Heart left ventricle (tissue), 16 donors: ENCODE results near the gene ITGB3. TPM values are rescaled to one million over a fixed set of nuclear protein-coding genes. Genes with fewer than 3 reads are reported as not detected.
"Not testable (repeated sequence)": the region's sequence is repeated elsewhere in the genome, so short reads cannot be mapped to it uniquely, and the experiment has no call there.

Experiments
- ATAC-seq, 4 donors: fragments of 200-7000 bp; cut with Tn5 transposase; one replicate each; pipeline ENCODE4 v1.9.1; 2020 to 2022; ENCODE audit warnings: moderate library complexity in 4 of 4, mild to moderate bottlenecking in 3 of 4, moderate number of reproducible peaks in 1 of 4
- DNase-seq, 5 donors: peaks; one replicate each; pipeline ENCODE4 v3.0.0-alpha.2; 2020
- H3K27ac ChIP-seq, 12 donors: fragments of 200-600 bp; sonication (generic) in 4 of 12; one replicate each; pipeline versions ENCODE4 v1.5.0 to v1.8.0; 2016 to 2022; ENCODE audit warnings: mild to moderate bottlenecking in 2 of 12
- H3K27me3 ChIP-seq, 9 donors: fragments of 200-600 bp; sonication (generic) in 2 of 9; one replicate each; pipeline versions ENCODE4 v1.5.1 to v1.8.0; 2016 to 2022; ENCODE audit warnings: mild to moderate bottlenecking in 3 of 9
- H3K36me3 ChIP-seq, 9 donors: fragments of 200-600 bp; sonication (generic) in 2 of 9; one replicate each; pipeline versions ENCODE4 v1.5.0 to v1.8.0; 2018 to 2022; ENCODE audit warnings: mild to moderate bottlenecking in 2 of 9
- H3K4me1 ChIP-seq, 12 donors: fragments of 200-600 bp; sonication (generic) in 4 of 12; one replicate each; pipeline versions ENCODE4 v1.5.0 to v1.8.0; 2016 to 2022; ENCODE audit warnings: mild to moderate bottlenecking in 3 of 12
- H3K4me3 ChIP-seq, 12 donors: fragments of 200-600 bp; sonication (generic) in 4 of 12; one replicate each; pipeline versions ENCODE4 v1.5.0 to v1.8.0; 2017 to 2022; ENCODE audit warnings: mild to moderate bottlenecking in 9 of 12, moderate library complexity in 4 of 12
- H3K9me3 ChIP-seq, 12 donors: fragments of 200-600 bp; sonication (generic) in 4 of 12; one replicate each; pipeline versions ENCODE4 v1.5.0 to v1.8.0; 2016 to 2022; ENCODE audit warnings: mild to moderate bottlenecking in 1 of 12
- POLR2A ChIP-seq, 2 donors: fragments of 450-650 bp; IDR thresholded peaks; one replicate each; pipeline ENCODE4 v1.6.1; 2017; ENCODE audit warnings: antibody characterized with exemption in 2 of 2, mild to moderate bottlenecking in 2 of 2, moderate library complexity in 2 of 2
- WGBS, 4 donors: extraction: QIAGEN DNeasy Blood & Tissue Kit in 2 of 4; methylation state at CpG; one replicate each; pipeline versions ENCODE4 v1.1.5 to v1.1.7; 2013 to 2018; 5-methylcytosine and 5-hydroxymethylcytosine counted together
- intact Hi-C, 10 donors: fragments of 100-400 bp; cut with DNase I; formaldehyde crosslinking; loops; one replicate each; pipeline versions ENCODE4 v1.11.1 to v1.14.2; 2022
- polyA plus RNA-seq, 2 donors: library from polyadenylated mRNA; stranded (reverse); fragments of 200-250 nt; gene quantifications; one replicate each; pipeline ENCODE4 v1.2.3, GENCODE V29; 2013
- total RNA-seq, 9 donors: library from RNA; depleted of rRNA in 2 of 9; stranded (reverse); fragments of >200 nt in 2 of 9; fragmentation: NEBNext Ultra II Directional in 3 of 9; extraction: Animal tissue kit (Norgen Biotek cat#: 25700) in 3 of 9; gene quantifications; one replicate each; pipeline versions ENCODE4 v1.1.0 to v1.2.4, GENCODE V29; 2016 to 2023
- TF ChIP-seq, protein P1 (sequence below), 12 donors: fragments of 200-600 bp; sonication (generic) in 4 of 12; IDR thresholded peaks; one replicate each; pipeline versions ENCODE4 v1.5.0 to v1.8.0; 2018 to 2022; ENCODE audit warnings: antibody characterized with exemption in 12 of 12, mild to moderate bottlenecking in 5 of 12
- donor health status: ischemic (EF 13 %, LVEDD 7.1; RV severe dilation, severe dysfunction).
- donor health status: healthy with polysubstance abuse.
- donor health status: DM: no; HTN: yes; CAD: no.
- donor health status: DM: no; HTN: no; CAD: no.
- donor health status: ischemic (EF 25% LVEDD 6.9; RV normal size, moderate dysfunction).
- donor health status: ischemic (EF 25% LVEDD 5.7; RV mildly dilated, moderate dysfunction).
- donor health status: healthy.
- donor health status: DM: yes; HTN: yes; CAD: no.
- donor health status: ischemic (EF 35%, LVEDD 5.7; RV mildly dilated, moderate dysfunction).
- donor health status: nonischemic (EF 11% LVEDD 7.7; RV severe dilation, severe dysfunction).
- donor health status: DM: yes; HTN: yes; CAD: no.
- donor health status: PGD.
- donor health status: ischemic (EF 29% LVEDD 5.4; RV normal size, mild dysfunction).
- donor health status: nonischemic (EF 23%, LVEDD 6.1; RV moderate dilation, normal function).

Gene ITGB3
- total and polyA plus RNA-seq, 11 donors = 1.3 to 14.8 (median 4.8) TPM

DNA sequence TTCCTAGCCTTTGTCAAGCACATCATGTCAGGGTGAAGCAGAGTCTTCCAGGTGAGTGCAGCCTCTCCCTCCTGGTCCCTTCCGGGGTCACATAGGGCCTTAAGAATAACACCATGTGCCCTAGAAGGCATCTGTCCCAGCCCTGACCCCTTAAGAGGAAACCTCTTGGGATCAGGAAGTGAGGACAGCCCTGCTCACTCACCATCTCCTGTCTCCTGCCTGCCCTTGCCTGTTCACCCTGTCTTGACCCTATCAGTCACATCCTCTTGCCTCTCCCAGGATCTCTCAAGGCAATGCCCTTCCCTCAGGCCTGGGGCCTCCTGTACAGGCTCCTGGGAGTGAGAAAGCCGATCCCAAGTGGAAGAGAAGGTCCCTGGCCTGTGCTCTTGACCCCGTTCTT lies 30.6 kb upstream of the ITGB3 start:
- Histone ChIP-seq H3K27ac (peak overlapping the region in 11 of 12 donors; percentile 8 to 96 (median 87)), H3K4me1 (peaks cover 6 to 63% (median 46%) of the 10 kb centered on the region in 12 donors), H3K36me3 (no peaks in the 10 kb centered on the region), H3K27me3 (no peaks in the 10 kb centered on the region), H3K4me3 (no peak overlapping the region), H3K9me3 (no peaks in the 10 kb centered on the region)
- ATAC-seq (peak in 3 of 4 donors; percentile 28 to 52 (median 29)), DNase-seq (no peak)
- intact Hi-C loops = loop anchor here in 1 of 10 donors (10.0 kb wide), 1 partner anchor 582 kb away; no protein-coding TSS in a partner anchor
- 60 to 71% (median 69%) methylated on average over 3 of the region's 3 CpGs for WGBS, 4 donors
- TF ChIP-seq, protein P1, sequence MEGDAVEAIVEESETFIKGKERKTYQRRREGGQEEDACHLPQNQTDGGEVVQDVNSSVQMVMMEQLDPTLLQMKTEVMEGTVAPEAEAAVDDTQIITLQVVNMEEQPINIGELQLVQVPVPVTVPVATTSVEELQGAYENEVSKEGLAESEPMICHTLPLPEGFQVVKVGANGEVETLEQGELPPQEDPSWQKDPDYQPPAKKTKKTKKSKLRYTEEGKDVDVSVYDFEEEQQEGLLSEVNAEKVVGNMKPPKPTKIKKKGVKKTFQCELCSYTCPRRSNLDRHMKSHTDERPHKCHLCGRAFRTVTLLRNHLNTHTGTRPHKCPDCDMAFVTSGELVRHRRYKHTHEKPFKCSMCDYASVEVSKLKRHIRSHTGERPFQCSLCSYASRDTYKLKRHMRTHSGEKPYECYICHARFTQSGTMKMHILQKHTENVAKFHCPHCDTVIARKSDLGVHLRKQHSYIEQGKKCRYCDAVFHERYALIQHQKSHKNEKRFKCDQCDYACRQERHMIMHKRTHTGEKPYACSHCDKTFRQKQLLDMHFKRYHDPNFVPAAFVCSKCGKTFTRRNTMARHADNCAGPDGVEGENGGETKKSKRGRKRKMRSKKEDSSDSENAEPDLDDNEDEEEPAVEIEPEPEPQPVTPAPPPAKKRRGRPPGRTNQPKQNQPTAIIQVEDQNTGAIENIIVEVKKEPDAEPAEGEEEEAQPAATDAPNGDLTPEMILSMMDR (IDR thresholded peaks at IDR 0.05) = no peak

DNA sequence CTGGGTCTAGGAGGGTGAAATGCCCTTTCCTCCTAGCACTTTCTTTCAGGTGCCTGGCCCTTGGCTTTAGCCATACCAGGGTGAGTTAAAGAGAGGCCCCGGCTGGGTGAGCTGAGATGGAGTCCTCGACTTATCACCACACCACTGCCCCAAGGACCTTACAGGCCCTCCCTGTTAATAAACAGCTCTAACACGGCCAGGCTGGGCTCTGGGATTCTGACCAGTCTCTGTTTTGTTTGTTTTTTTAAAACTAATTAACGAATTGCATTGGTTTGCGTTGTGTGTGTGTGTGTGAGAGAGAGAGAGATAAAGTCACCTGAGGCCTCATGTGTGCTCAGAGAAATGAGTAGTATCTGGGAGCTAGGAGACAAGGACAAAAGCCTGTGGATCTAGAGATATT lies 30.2 kb upstream of the ITGB3 start:
- peak overlapping the region in 11 of 12 donors; percentile 8 to 96 (median 87) for H3K27ac ChIP-seq
- intact Hi-C loops = loop anchor here in 1 of 10 donors (10.0 kb wide), 1 partner anchor 581 kb away; no protein-coding TSS in a partner anchor
- ATAC-seq (no peak), DNase-seq (no peak)
- no peaks in the 10 kb centered on the region for H3K27me3 ChIP-seq
- H3K4me1 ChIP-seq = peaks cover 6 to 62% (median 46%) of the 10 kb centered on the region in 12 donors
- H3K4me3 ChIP-seq = no peak overlapping the region
- no peaks in the 10 kb centered on the region for H3K36me3 ChIP-seq
- TF ChIP-seq POLR2A (IDR thresholded peaks at IDR 0.05) = no peak
- TF ChIP-seq, protein P1 (IDR thresholded peaks at IDR 0.05) = no peak
- WGBS, 4 donors = 85 to 94% (median 88%) methylated on average over 3 to 5 of the region's 5 CpGs
- no peaks in the 10 kb centered on the region for H3K9me3 ChIP-seq

DNA sequence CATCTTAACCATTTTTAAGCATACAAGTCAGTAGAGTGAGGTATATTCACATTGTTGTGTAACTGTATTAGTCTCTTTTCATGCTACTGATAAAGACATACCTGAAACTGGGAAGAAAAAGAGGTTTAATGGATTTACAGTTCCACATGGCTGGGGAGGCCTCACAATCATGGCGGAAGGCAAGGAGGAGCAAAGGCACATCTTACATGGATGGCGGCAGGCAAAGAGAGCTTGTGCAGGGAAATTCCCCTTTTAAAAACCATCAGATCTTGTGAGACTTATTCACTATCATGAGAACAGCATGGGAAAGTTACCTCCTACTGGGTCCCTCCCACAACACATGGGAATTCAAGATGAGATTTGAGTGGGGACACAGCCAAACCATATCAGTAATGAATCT lies 29.6 kb upstream of the ITGB3 start:
- not testable (repeated sequence) for DNase-seq, H3K4me3 ChIP-seq, H3K9me3 ChIP-seq, ATAC-seq, H3K36me3 ChIP-seq, H3K27me3 ChIP-seq
- peak overlapping the region in 11 of 12 donors; percentile 78 to 96 (median 87) for H3K27ac ChIP-seq
- intact Hi-C loops = loop anchor here in 3 of 10 donors (2.0 to 10.0 kb wide), 2 partner anchors 35 to 581 kb away; partner anchors contain the start of gene CDC27 (in 2 of the 3)
- WGBS, 4 donors = 93 to 99% (median 96%) methylated on average over 2 of the region's 2 CpGs
- H3K4me1 ChIP-seq = peaks cover 6 to 56% (median 41%) of the 10 kb centered on the region in 12 donors

DNA sequence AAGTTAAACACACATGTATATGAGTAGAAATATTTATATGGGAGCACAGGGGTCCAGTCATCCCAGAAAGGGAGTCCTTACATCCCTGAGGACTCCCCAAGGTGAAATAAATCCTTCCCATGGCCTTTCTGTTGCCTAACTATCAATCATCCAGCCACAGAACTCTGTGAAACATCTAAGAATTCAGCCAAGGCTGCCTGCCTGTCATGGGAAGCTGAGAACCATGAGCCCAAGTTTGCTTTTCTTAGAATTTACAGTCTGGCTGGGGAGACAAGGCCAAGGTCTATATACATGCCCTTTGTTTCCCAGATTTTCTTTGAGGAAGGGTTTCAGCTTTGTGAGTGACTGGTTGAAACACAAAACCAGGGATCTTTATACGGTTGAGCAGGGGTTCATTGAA lies 28.7 kb upstream of the ITGB3 start:
- DNase-seq (no peak), ATAC-seq (peak in 2 of 4 donors; percentile 2 to 3)
- no peak overlapping the region for H3K4me3 ChIP-seq
- 19 to 38% (median 31%) methylated on average over 1 of the region's 1 CpG for WGBS, 4 donors
- peak overlapping the region; percentile 78 to 96 (median 87) for H3K27ac ChIP-seq
- H3K36me3 ChIP-seq = no peaks in the 10 kb centered on the region
- peaks cover 6 to 55% (median 38%) of the 10 kb centered on the region in 12 donors for H3K4me1 ChIP-seq
- H3K9me3 ChIP-seq = no peaks in the 10 kb centered on the region
- H3K27me3 ChIP-seq = no peaks in the 10 kb centered on the region
- TF ChIP-seq, protein P1 (IDR thresholded peaks at IDR 0.05) = no peak
- TF ChIP-seq POLR2A (IDR thresholded peaks at IDR 0.05) = no peak
- intact Hi-C loops = loop anchor here in 5 of 10 donors (2.0 to 10.0 kb wide), 3 partner anchors 36 to 580 kb away; partner anchors contain the start of gene CDC27 (in 2 of the 5)
